Tibial nerve (tissue), 4 donors: ENCODE results near the gene TRAK1. TPM values are rescaled to one million over a fixed set of nuclear protein-coding genes. Genes with fewer than 3 reads are reported as not detected.

Source experiments
- DNase-seq, 2 donors: peaks; one replicate each; pipeline ENCODE4 v3.0.0-alpha.2; 2019; ENCODE audit warnings: low spot score in 2 of 2
- H3K27ac ChIP-seq, 4 donors: fragments of 200-600 bp; sonication (generic) in 3 of 4; one replicate each; pipeline ENCODE4 v1.5.1; 2017 to 2019; ENCODE audit warnings: mild to moderate bottlenecking in 1 of 4
- H3K27me3 ChIP-seq, 2 donors: fragments of 200-600 bp; sonication (generic) in 1 of 2; one replicate each; pipeline versions ENCODE4 v1.5.1 to v1.6.0; 2017 to 2019
- H3K36me3 ChIP-seq, 3 donors: fragments of 200-600 bp; sonication (generic); one replicate each; pipeline ENCODE4 v1.5.1; 2018 to 2019
- H3K4me1 ChIP-seq, 4 donors: fragments of 200-600 bp; sonication (generic) in 3 of 4; one replicate each; pipeline ENCODE4 v1.5.1; 2017 to 2019
- H3K4me3 ChIP-seq, 4 donors: fragments of 200-600 bp; sonication (generic) in 3 of 4; one replicate each; pipeline ENCODE4 v1.5.1; 2017 to 2019; ENCODE audit warnings: mild to moderate bottlenecking in 1 of 4, moderate library complexity in 1 of 4
- H3K9me3 ChIP-seq, 4 donors: fragments of 200-600 bp; sonication (generic) in 3 of 4; one replicate each; pipeline ENCODE4 v1.5.1; 2017 to 2019
- CTCF ChIP-seq, 5 experiments: fragments of 200-600 bp in 3 of 5; fragments of 450-650 bp in 2 of 5; sonication (generic) in 3 of 5; IDR thresholded peaks; one replicate each; pipeline ENCODE4 v1.5.1; 2016 to 2019; ENCODE audit warnings: antibody characterized with exemption in 5 of 5, mild to moderate bottlenecking in 3 of 5, moderate library complexity in 2 of 5
- EP300 ChIP-seq, 2 donors: sonication (generic); formaldehyde crosslinking; IDR thresholded peaks; one replicate each; pipeline ENCODE4 v1.6.1; 2017; ENCODE audit warnings: antibody characterized with exemption in 2 of 2, mild to moderate bottlenecking in 1 of 2
- POLR2A ChIP-seq, 2 donors: fragments of 450-650 bp; IDR thresholded peaks; one replicate each; pipeline ENCODE4 v1.6.1; 2017; ENCODE audit warnings: antibody characterized with exemption in 2 of 2, mild to moderate bottlenecking in 2 of 2, moderate library complexity in 2 of 2
- WGBS, 2 donors: methylation state at CpG; one replicate each; pipeline ENCODE4 v1.1.5; 2018; 5-methylcytosine and 5-hydroxymethylcytosine counted together
- total RNA-seq, 4 donors: library from RNA; depleted of rRNA; stranded (reverse); fragments of >200 nt; gene quantifications; one replicate each; pipeline ENCODE4 v1.1.0, GENCODE V29; 2016

The TRAK1 gene
- total RNA-seq, 4 donors from 2014 or later, result 28.6 to 68.1 (median 35.5) TPM

GRCh38 chr3:42119561-42120355 is 28.6 kb downstream of the TRAK1 start:
- H3K9me3 ChIP-seq, result no peaks in the 10 kb centered on the region
- H3K27ac ChIP-seq, result peak overlapping the region in 1 of 4 donors; percentile 4
- H3K4me1 ChIP-seq, result peaks cover 0 to 71% (median 14%) of the 10 kb centered on the region in 4 donors
- no peak overlapping the region for H3K4me3 ChIP-seq
- 73 to 80% methylated on average over 7 of the region's 7 CpGs for WGBS, 2 donors
- DNase-seq, result no peak
- no peaks in the 10 kb centered on the region for H3K36me3 ChIP-seq
- no peak for TF ChIP-seq POLR2A (IDR thresholded peaks at IDR 0.05)
- peak in 1 of 2 donors; percentile 23 for TF ChIP-seq EP300 (IDR thresholded peaks at IDR 0.05)
- no peaks in the 10 kb centered on the region for H3K27me3 ChIP-seq

DNA sequence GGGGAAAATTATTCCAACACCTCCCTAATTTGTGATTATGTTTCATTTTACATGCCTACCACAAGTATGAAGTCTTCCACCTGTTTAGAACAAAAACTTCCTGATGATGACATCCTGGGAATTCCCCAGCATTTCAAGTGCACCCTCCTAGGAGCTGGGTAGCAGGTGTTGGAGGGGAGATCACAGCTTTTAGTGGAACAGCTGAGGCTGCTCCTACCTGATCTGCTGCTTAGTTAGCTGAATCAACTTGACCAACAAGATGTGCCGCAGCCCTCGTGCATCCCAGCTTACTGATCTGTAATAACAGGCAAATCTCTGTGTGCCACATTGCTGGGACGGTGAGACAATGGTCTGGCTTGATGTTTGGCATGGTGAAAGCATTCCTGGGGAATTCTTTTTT is 29.7 kb downstream of the TRAK1 start:
- H3K27ac ChIP-seq, result no peak overlapping the region
- H3K9me3 ChIP-seq, result no peaks in the 10 kb centered on the region
- 55 to 63% methylated on average over 3 of the region's 3 CpGs for WGBS, 2 donors
- DNase-seq, result no peak
- H3K4me1 ChIP-seq, result peaks cover 0 to 62% (median 14%) of the 10 kb centered on the region in 4 donors
- no peak overlapping the region for H3K4me3 ChIP-seq
- H3K27me3 ChIP-seq, result no peaks in the 10 kb centered on the region
- TF ChIP-seq CTCF (IDR thresholded peaks at IDR 0.05), result no peak
- TF ChIP-seq POLR2A (IDR thresholded peaks at IDR 0.05), result no peak
- TF ChIP-seq EP300 (IDR thresholded peaks at IDR 0.05), result no peak
- H3K36me3 ChIP-seq, result peaks cover 0 to 8% (median 0%) of the 10 kb centered on the region in 3 donors

DNA sequence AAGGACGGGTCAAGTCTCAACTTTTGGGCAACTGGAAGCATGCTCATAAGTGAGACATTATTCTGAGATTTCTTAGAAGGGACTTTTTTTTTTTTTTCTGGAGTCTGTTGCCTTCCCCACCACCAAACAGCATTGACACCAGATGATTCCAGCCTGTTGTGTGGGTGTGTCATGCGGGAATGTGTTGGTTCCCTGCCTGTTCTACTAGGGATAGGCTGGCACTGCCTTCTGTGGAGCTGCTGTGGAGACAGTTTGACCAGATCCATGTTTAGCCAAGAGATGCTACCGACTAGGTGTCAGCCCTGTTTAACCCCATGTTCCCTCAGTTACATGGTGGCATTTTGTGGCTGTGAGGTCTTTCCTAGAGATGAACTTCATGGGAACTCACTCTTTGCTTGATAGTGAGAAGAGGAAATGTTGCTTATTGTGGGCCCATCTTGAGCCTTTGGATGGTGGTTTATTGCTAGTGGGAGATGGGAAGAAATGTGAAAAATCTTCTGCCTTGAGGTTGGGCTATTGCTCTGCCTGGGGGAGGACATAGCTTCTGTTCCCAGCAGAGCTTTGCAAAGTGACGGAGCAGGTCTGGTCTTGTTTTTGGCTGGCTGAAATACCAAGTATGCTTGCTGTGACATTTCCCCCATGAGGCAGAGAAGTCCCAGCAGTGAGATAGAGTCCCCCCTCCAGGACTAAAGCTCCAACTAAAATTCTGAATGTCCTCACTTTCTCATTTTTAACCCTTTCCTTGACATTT is 31.3 kb downstream of the TRAK1 start:
- TF ChIP-seq EP300 (IDR thresholded peaks at IDR 0.05), result no peak
- no peak for TF ChIP-seq CTCF (IDR thresholded peaks at IDR 0.05)
- TF ChIP-seq POLR2A (IDR thresholded peaks at IDR 0.05), result no peak
- WGBS, 2 donors, result 57 to 60% methylated on average over 4 of the region's 4 CpGs
- no peak for DNase-seq
- Histone ChIP-seq H3K9me3 (no peaks in the 10 kb centered on the region), H3K27me3 (no peaks in the 10 kb centered on the region), H3K36me3 (peaks cover 0 to 24% (median 0%) of the 10 kb centered on the region in 3 donors), H3K4me1 (peaks cover 0 to 46% (median 10%) of the 10 kb centered on the region in 4 donors), H3K27ac (peak overlapping the region in 1 of 4 donors; percentile 10), H3K4me3 (no peak overlapping the region)

- H3K27ac ChIP-seq, result peak overlapping the region in 1 of 4 donors; percentile 10
- H3K4me3 ChIP-seq, result no peak overlapping the region
- 70 to 74% methylated on average over 8 of the region's 8 CpGs for WGBS, 2 donors
- H3K4me1 ChIP-seq, result peaks cover 0 to 39% (median 6%) of the 10 kb centered on the region in 4 donors
- no peak for DNase-seq
- H3K36me3 ChIP-seq, result peaks cover 0 to 30% (median 0%) of the 10 kb centered on the region in 3 donors
- no peak for TF ChIP-seq CTCF (IDR thresholded peaks at IDR 0.05)
- TF ChIP-seq EP300 (IDR thresholded peaks at IDR 0.05), result no peak
- no peak for TF ChIP-seq POLR2A (IDR thresholded peaks at IDR 0.05)
- no peaks in the 10 kb centered on the region for H3K27me3 ChIP-seq
- no peaks in the 10 kb centered on the region for H3K9me3 ChIP-seq
Measured at GRCh38 chr3:42123012-42123581, 31.9 kb downstream of the TRAK1 start.

DNA sequence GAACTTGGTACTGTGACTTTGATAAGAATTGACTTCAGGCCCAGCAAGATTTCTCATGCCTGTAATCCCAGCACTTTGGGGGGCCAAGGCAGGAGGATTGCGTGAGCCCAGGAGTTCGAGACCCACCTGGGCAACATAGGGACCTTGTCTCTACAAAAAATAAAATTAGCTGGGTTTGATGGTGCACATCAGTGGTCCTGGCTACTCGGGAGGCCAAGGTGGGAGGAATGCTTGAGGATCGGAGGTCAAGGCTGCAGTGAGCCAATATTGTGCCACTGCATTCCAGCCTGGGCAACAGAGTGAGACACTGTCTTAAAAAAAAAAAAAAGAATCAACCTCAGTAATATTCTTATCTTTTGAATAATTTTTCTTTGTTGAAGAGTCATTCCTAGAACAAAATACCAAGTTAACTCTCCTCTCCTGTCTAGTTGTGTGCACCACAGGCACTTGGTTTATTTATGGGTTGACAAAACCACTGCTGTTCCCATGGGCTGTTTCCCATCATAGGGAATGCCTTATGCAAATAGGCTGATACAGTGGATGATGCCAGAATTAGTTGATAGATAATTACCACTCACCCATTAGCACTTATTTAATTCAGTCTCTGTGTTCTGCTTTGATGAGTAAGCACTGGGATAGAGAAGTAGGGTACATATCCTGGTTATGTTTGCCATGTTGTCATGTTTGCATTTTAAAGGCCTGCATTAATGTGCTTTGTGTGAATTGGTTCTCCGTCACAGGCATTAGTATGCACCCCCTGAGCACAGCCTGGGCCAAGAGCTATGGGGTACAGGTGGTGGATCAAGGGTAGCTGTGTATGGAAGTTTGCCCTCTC is 32.9 kb downstream of the TRAK1 start:
- Histone ChIP-seq H3K4me1 (peaks cover 0 to 30% (median 5%) of the 10 kb centered on the region in 4 donors), H3K27me3 (no peaks in the 10 kb centered on the region), H3K36me3 (peaks cover 0 to 32% (median 0%) of the 10 kb centered on the region in 3 donors), H3K4me3 (no peak overlapping the region), H3K27ac (no peak overlapping the region), H3K9me3 (no peaks in the 10 kb centered on the region)
- DNase-seq, result no peak
- TF ChIP-seq EP300 (IDR thresholded peaks at IDR 0.05) (no peak), POLR2A (IDR thresholded peaks at IDR 0.05) (no peak), CTCF (IDR thresholded peaks at IDR 0.05) (no peak)
- WGBS, 2 donors, result 88 to 90% methylated on average over 5 of the region's 5 CpGs
